Ovary (tissue), 9 donors: ENCODE data around the gene LTB4R. TPM values are rescaled to one million over a fixed set of nuclear protein-coding genes. Genes with fewer than 3 reads are reported as not detected.
"Not testable (repeated sequence)": the region's sequence is repeated elsewhere in the genome, so short reads cannot be mapped to it uniquely, and the experiment has no call there.

ENCODE experiments used
- DNase-seq, 5 donors: peaks; one replicate each; pipeline ENCODE4 v3.0.0-alpha.2; 2019 to 2020
- H3K27ac ChIP-seq, 2 donors: fragments of 200-600 bp; one replicate each; pipeline versions ENCODE4 v1.5.1 to v1.8.0; 2019 to 2022
- H3K27me3 ChIP-seq: fragments of 200-600 bp; one replicate; pipeline ENCODE4 v1.8.0; 2022
- H3K36me3 ChIP-seq: fragments of 200-600 bp; sonication (generic); one replicate; pipeline ENCODE4 v1.5.1; 2019
- H3K4me1 ChIP-seq: one replicate; pipeline ENCODE4 v1.8.1; 2013; ENCODE audit warnings: mild to moderate bottlenecking, moderate library complexity; ENCODE audit not compliant: insufficient read depth
- H3K4me3 ChIP-seq: fragments of 200-600 bp; sonication (generic); one replicate; pipeline ENCODE4 v1.5.1; 2017
- H3K9me3 ChIP-seq, 2 donors: fragments of 200-600 bp in 1 of 2; sonication (generic) in 1 of 2; one replicate each; pipeline versions ENCODE4 v1.5.1 to v1.8.1; 2013 to 2019; ENCODE audit warnings: mild to moderate bottlenecking in 1 of 2, moderate library complexity in 1 of 2
- CTCF ChIP-seq, 3 donors: fragments of 450-650 bp in 2 of 3; fragments of 200-600 bp in 1 of 3; IDR thresholded peaks; one replicate each; pipeline versions ENCODE4 v1.5.1 to v1.8.0; 2016 to 2022; ENCODE audit warnings: antibody characterized with exemption in 3 of 3, mild to moderate bottlenecking in 1 of 3
- EP300 ChIP-seq: sonication (generic); formaldehyde crosslinking; IDR thresholded peaks from one replicate; pipeline ENCODE4 v1.6.1; 2017; ENCODE audit warnings: antibody characterized with exemption
- POLR2A ChIP-seq: fragments of 450-650 bp; IDR thresholded peaks from one replicate; pipeline ENCODE4 v1.6.1; 2017; ENCODE audit warnings: antibody characterized with exemption, mild to moderate bottlenecking, moderate library complexity
- WGBS, 3 donors: extraction: QIAGEN DNeasy Blood & Tissue Kit in 1 of 3; methylation state at CpG; one replicate each; pipeline versions ENCODE4 v1.1.5 to v1.1.7; 2013 to 2017; 5-methylcytosine and 5-hydroxymethylcytosine counted together
- intact Hi-C, 4 donors: fragments of 100-400 bp; cut with DNase I; formaldehyde crosslinking; loops; one replicate each; pipeline versions ENCODE4 v1.11.0 to v1.15.1; 2022 to 2023
- polyA plus RNA-seq, 2 donors: library from polyadenylated mRNA; stranded (reverse); fragments of 200-250 nt in 1 of 2; fragments of 350-450 nt in 1 of 2; fragmentation: Illumina TruSeq in 1 of 2; extraction: RNeasy Lipid Tissue Mini Kit (QIAGEN cat#74804) in 1 of 2; gene quantifications; one replicate each; pipeline ENCODE4 v1.2.3, GENCODE V29; 2013 to 2014
- total RNA-seq, 7 donors: library from RNA; depleted of rRNA in 2 of 7; stranded (reverse); fragments of >200 nt in 2 of 7; fragmentation: NEBNext Ultra II Directional in 3 of 7; extraction: Animal tissue kit (Norgen Biotek cat#: 25700) in 3 of 7; gene quantifications; one replicate each; pipeline versions ENCODE4 v1.1.0 to v1.2.4, GENCODE V29; 2016 to 2023
- donor health status: DM: no; HTN: no; CAD: no; lungs with moderate emphysema.
- donor health status: DM: no; HTN: no; CAD: no.
- donor health status: Bipolar disorder and iron deficiency.
- donor health status: DM: yes; HTN: yes; CAD: no.
- donor health status: DM: no; HTN: no; CAD: no.
- donor health status: DM: yes; HTN: yes; CAD: no.

Gene LTB4R
- total and polyA plus RNA-seq, 9 donors: 2.9 to 9.4 (median 7.6) TPM

GRCh38 chr14:24351517-24351916 is 40.2 kb downstream of the LTB4R start:
- 0 to 8% (median 4%) methylated on average over 4 of the region's 4 CpGs for WGBS, 3 donors
- no peak for TF ChIP-seq EP300
- TF ChIP-seq POLR2A: no peak
- no peak for TF ChIP-seq CTCF (IDR thresholded peaks at IDR 0.05)
- Histone ChIP-seq H3K4me1 (no peaks in the 10 kb centered on the region), H3K36me3 (no peaks in the 10 kb centered on the region), H3K9me3 (no peaks in the 10 kb centered on the region), H3K27ac (no peak overlapping the region), H3K4me3 (no peak overlapping the region), H3K27me3 (no peaks in the 10 kb centered on the region)
- intact Hi-C loops: no loop called here
- no peak for DNase-seq

- no peaks in the 10 kb centered on the region for H3K9me3 ChIP-seq
- H3K27me3 ChIP-seq: no peaks in the 10 kb centered on the region
- H3K36me3 ChIP-seq: no peaks in the 10 kb centered on the region
- no peak for TF ChIP-seq CTCF (IDR thresholded peaks at IDR 0.05)
- no peak for TF ChIP-seq POLR2A
- TF ChIP-seq EP300: no peak
- no peak overlapping the region for H3K4me3 ChIP-seq
- intact Hi-C loops: no loop called here
- H3K4me1 ChIP-seq: no peaks in the 10 kb centered on the region
- WGBS, 3 donors: 54 to 74% (median 72%) methylated on average over 5 of the region's 5 CpGs
- no peak for DNase-seq
- no peak overlapping the region for H3K27ac ChIP-seq
These were observed 42.5 kb downstream of the LTB4R start for GRCh38 chr14:24353559-24354481.

GRCh38 chr14:24354482-24354825 is 43.2 kb downstream of the LTB4R start:
- 67 to 71% (median 70%) methylated on average over 3 of the region's 3 CpGs for WGBS, 3 donors
- H3K4me1 ChIP-seq, H3K36me3 ChIP-seq, H3K9me3 ChIP-seq, H3K27ac ChIP-seq, DNase-seq, H3K27me3 ChIP-seq, intact Hi-C loops, H3K4me3 ChIP-seq: not testable (repeated sequence)

GRCh38 chr14:24355009-24355408 is 43.7 kb downstream of the LTB4R start:
- Histone ChIP-seq H3K4me3 (no peak overlapping the region), H3K27ac (no peak overlapping the region), H3K4me1 (no peaks in the 10 kb centered on the region), H3K27me3 (no peaks in the 10 kb centered on the region), H3K36me3 (no peaks in the 10 kb centered on the region), H3K9me3 (no peaks in the 10 kb centered on the region)
- WGBS, 3 donors: 83 to 87% (median 87%) methylated on average over 7 of the region's 7 CpGs
- DNase-seq: no peak
- intact Hi-C loops: no loop called here
- TF ChIP-seq EP300: no peak
- no peak for TF ChIP-seq CTCF (IDR thresholded peaks at IDR 0.05)
- no peak for TF ChIP-seq POLR2A

GRCh38 chr14:24356208-24356607 is 44.9 kb downstream of the LTB4R start:
- no peaks in the 10 kb centered on the region for H3K36me3 ChIP-seq
- no peaks in the 10 kb centered on the region for H3K9me3 ChIP-seq
- H3K27me3 ChIP-seq: no peaks in the 10 kb centered on the region
- H3K4me1 ChIP-seq: no peaks in the 10 kb centered on the region
- no peak for DNase-seq
- 76 to 89% (median 88%) methylated on average over 4 of the region's 4 CpGs for WGBS, 3 donors
- H3K27ac ChIP-seq: no peak overlapping the region
- intact Hi-C loops: no loop called here
- TF ChIP-seq EP300 (no peak), CTCF (IDR thresholded peaks at IDR 0.05) (no peak), POLR2A (no peak)
- H3K4me3 ChIP-seq: no peak overlapping the region
